ENCODE measurements around the gene ZFP36L1. TPM values are rescaled to one million over a fixed set of nuclear protein-coding genes. Genes with fewer than 3 reads are reported as not detected.

Gene ZFP36L1
- total RNA-seq, 4 donors from 2014 or later, result 125 to 253 (median 196) TPM

DNA sequence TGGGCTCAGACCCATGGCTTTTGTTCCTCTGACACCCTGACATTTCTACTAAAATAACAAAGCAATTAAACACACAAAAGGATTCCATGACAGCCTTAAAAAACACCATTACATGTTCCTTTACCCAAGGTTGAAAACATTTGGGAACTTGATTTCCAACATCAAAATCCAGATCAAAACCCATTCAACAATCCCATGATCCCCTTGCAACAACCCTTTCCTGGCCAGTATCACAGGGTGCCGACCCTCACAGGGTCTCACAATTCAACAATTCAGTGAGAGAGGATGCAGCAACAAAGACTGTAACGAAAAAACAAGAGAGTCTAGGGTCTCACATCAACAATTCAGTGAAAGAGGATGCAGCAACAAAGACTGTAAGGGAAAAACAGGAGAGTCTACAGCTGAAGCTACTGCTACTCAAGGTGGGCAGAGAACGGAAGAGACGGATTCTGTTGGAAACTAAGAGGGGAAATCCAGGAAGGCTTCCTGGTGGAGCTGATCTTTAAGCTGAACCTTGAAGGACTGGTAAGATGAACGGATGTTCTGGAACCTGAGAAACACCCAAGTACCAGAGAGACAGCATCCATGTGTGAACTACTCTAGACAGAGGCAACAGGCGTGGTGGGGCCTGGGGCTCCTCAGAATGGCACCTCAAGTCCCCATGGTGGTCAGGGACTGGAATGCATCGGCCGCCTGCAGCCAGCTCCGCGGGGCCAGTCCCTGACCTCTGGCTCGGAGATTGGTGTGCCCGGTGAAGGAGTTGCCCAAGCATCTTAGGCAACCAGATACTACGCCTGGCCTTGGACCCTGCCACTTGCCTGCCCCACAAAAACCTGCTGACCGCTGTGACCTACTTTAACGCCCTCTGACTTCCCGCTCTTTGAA lies 22.7 kb upstream of the ZFP36L1 start:
- TF ChIP-seq, protein P1, sequence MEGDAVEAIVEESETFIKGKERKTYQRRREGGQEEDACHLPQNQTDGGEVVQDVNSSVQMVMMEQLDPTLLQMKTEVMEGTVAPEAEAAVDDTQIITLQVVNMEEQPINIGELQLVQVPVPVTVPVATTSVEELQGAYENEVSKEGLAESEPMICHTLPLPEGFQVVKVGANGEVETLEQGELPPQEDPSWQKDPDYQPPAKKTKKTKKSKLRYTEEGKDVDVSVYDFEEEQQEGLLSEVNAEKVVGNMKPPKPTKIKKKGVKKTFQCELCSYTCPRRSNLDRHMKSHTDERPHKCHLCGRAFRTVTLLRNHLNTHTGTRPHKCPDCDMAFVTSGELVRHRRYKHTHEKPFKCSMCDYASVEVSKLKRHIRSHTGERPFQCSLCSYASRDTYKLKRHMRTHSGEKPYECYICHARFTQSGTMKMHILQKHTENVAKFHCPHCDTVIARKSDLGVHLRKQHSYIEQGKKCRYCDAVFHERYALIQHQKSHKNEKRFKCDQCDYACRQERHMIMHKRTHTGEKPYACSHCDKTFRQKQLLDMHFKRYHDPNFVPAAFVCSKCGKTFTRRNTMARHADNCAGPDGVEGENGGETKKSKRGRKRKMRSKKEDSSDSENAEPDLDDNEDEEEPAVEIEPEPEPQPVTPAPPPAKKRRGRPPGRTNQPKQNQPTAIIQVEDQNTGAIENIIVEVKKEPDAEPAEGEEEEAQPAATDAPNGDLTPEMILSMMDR (IDR thresholded peaks at IDR 0.05; ENCODE audit: low read depth), result no peak

DNA sequence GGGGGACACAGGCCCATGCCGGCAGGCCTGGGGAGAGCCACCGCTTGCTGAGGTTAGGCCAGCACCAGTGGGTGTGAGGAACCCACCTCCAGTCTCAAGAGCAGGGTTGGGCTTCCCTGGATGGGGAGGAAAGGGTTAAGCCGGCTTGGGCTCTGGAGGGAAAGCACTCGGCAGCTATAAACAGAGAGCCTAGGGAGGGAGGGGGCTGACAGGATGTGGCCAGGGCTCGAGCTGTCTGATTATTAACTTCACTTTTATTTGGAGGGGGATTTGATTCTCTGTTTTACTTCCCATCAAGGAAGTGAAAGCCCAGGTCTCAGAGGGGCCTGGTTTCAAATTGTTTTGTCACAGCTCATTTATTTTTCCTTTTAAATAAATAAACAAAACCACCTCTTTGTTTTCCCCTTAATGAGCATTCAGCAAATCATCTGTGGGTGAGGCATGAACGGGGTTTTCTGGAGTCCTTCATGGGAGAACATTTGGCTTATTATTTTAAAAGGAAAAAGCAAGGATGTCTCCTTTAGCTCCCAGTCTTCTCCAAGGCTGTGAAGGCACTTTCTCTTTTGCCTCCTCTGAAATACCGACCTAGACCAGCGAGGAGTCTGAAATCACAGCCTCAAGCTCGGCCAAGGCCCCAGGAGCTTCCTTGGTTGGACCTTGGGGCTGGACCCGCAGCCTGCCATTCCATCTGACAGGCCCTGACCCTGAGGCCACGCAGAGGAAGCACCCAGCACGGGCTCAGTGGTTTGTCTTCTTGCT lies 21.9 kb upstream of the ZFP36L1 start:
- TF ChIP-seq, protein P1 (IDR thresholded peaks at IDR 0.05; ENCODE audit: low read depth), result no peak

DNA sequence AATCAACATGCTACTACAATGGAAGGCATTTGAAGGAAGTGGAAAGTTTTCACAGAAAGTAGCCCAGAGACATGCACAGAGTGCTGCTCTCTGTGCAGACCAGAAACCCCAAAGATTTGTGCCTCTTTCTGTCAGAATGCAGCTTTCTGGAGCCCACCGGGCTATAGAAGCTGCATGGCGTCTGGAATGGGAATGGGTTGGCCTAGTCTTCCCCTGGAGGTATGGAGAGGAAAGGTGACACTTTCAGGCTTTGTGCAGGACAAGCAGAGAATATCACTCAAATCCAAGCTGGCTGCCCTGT lies 21.3 kb upstream of the ZFP36L1 start:
- TF ChIP-seq, protein P1 (IDR thresholded peaks at IDR 0.05; ENCODE audit: low read depth), result no peak

DNA sequence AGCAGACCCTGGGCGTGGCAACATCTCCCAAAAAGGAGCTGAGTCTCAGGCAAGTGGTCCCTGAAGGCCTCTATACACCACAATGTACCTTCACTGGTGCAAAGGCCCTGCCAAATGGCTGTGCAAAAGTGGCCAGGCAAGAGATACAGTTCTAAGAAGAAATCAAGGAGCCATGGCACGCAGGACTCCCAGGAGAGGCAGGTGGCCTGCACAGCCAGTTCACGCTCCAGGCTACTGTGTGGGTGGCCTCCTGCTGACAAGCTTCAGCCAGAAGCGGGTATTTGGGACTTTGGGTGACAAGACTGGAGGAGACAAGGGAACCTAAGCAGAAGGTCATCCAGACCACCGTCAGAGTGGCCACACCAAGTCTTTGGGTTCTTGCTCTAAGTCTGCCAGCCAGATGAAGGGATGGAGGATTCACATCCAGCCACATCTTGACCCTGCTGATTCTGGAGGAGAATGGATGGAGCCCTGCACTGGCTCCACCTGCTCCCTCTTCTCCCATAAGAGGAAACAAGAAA lies 20.5 kb upstream of the ZFP36L1 start:
- TF ChIP-seq, protein P1 (IDR thresholded peaks at IDR 0.05; ENCODE audit: low read depth), result no peak

DNA sequence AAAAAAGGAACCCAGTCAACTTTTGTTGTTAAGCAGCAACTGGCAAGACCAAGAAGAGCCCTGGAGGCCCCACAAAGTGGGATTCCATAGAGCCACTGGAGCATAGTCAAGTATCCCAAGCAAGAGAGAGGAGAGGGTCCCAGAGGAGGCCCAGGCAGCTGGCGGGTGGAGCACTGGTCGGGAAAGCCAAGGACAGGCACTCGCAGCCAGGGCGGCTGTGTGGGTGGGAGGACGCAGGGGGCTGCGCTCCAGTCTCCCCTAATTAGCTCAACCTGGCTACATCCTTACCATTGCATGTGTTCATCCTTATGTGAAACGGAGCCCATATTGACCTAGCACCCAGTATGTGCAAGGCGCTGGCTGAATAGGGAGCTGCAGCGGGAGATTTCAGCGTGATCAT lies 18.3 kb upstream of the ZFP36L1 start:
- TF ChIP-seq, protein P1 (IDR thresholded peaks at IDR 0.05; ENCODE audit: low read depth), result no peak

DNA sequence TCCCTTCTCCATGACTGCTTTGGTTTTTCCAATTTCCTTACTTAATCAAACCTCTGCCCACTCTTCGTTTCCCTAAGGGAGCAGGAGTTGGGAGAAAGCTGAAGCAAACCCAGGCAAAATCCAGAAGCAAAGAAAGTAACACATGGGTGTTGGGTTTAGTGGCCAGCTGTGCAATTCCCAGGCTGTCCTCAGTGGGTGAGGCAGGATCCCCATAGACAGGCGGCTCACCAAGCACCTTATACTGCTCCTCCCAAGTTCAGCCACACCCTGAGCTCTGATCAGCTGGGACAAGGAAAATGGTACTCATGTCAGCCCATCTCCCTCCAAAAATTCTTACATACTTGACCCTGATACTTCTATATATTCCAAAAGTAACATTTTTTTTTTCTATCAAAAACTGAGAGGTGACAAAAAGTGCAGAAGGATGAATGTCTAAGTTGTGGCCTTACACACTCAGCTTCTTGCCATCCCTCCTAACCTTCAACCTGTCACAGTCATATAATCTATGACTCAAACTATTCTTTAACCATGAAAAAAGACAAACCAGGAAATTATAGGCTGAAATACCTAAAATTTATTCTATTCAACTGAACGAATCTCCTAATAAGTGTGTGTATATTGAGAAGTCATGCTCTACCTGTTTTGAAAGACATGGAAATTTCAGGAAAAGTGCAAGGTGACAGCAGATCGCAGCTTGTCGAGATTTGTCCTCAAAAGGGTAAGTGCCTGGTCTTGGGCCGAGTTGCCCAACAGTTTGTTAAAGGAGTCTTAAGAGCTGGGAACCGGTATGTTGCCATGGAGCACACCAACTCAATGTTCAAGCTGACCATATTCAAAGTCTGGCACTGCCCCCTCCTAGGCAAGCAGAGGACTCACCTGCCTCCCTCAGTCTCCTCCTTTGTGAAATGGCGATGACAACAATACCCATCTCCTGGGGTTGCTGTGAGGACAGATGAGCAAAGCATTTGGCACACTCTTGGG lies 17.6 kb upstream of the ZFP36L1 start:
- TF ChIP-seq, protein P1 (IDR thresholded peaks at IDR 0.05; ENCODE audit: low read depth), result no peak

Data from subcutaneous adipose tissue (tissue), 4 donors.